Heart left ventricle (tissue), 16 donors: Measurements from ENCODE around the gene GRAMD1B. TPM values are rescaled to one million over a fixed set of nuclear protein-coding genes. Genes with fewer than 3 reads are reported as not detected.

Source experiments
- ATAC-seq, 4 donors: fragments of 200-7000 bp; cut with Tn5 transposase; one replicate each; pipeline ENCODE4 v1.9.1; 2020 to 2022; ENCODE audit warnings: moderate library complexity in 4 of 4, mild to moderate bottlenecking in 3 of 4, moderate number of reproducible peaks in 1 of 4
- DNase-seq, 5 donors: peaks; one replicate each; pipeline ENCODE4 v3.0.0-alpha.2; 2020
- H3K27ac ChIP-seq, 12 donors: fragments of 200-600 bp; sonication (generic) in 4 of 12; one replicate each; pipeline versions ENCODE4 v1.5.0 to v1.8.0; 2016 to 2022; ENCODE audit warnings: mild to moderate bottlenecking in 2 of 12
- H3K27me3 ChIP-seq, 9 donors: fragments of 200-600 bp; sonication (generic) in 2 of 9; one replicate each; pipeline versions ENCODE4 v1.5.1 to v1.8.0; 2016 to 2022; ENCODE audit warnings: mild to moderate bottlenecking in 3 of 9
- H3K36me3 ChIP-seq, 9 donors: fragments of 200-600 bp; sonication (generic) in 2 of 9; one replicate each; pipeline versions ENCODE4 v1.5.0 to v1.8.0; 2018 to 2022; ENCODE audit warnings: mild to moderate bottlenecking in 2 of 9
- H3K4me1 ChIP-seq, 12 donors: fragments of 200-600 bp; sonication (generic) in 4 of 12; one replicate each; pipeline versions ENCODE4 v1.5.0 to v1.8.0; 2016 to 2022; ENCODE audit warnings: mild to moderate bottlenecking in 3 of 12
- H3K4me3 ChIP-seq, 12 donors: fragments of 200-600 bp; sonication (generic) in 4 of 12; one replicate each; pipeline versions ENCODE4 v1.5.0 to v1.8.0; 2017 to 2022; ENCODE audit warnings: mild to moderate bottlenecking in 9 of 12, moderate library complexity in 4 of 12
- H3K9me3 ChIP-seq, 12 donors: fragments of 200-600 bp; sonication (generic) in 4 of 12; one replicate each; pipeline versions ENCODE4 v1.5.0 to v1.8.0; 2016 to 2022; ENCODE audit warnings: mild to moderate bottlenecking in 1 of 12
- CTCF ChIP-seq, 12 donors: fragments of 200-600 bp; sonication (generic) in 4 of 12; IDR thresholded peaks; one replicate each; pipeline versions ENCODE4 v1.5.0 to v1.8.0; 2018 to 2022; ENCODE audit warnings: antibody characterized with exemption in 12 of 12, mild to moderate bottlenecking in 5 of 12
- POLR2A ChIP-seq, 2 donors: fragments of 450-650 bp; IDR thresholded peaks; one replicate each; pipeline ENCODE4 v1.6.1; 2017; ENCODE audit warnings: antibody characterized with exemption in 2 of 2, mild to moderate bottlenecking in 2 of 2, moderate library complexity in 2 of 2
- WGBS, 4 donors: extraction: QIAGEN DNeasy Blood & Tissue Kit in 2 of 4; methylation state at CpG; one replicate each; pipeline versions ENCODE4 v1.1.5 to v1.1.7; 2013 to 2018; 5-methylcytosine and 5-hydroxymethylcytosine counted together
- intact Hi-C, 10 donors: fragments of 100-400 bp; cut with DNase I; formaldehyde crosslinking; loops; one replicate each; pipeline versions ENCODE4 v1.11.1 to v1.14.2; 2022
- polyA plus RNA-seq, 2 donors: library from polyadenylated mRNA; stranded (reverse); fragments of 200-250 nt; gene quantifications; one replicate each; pipeline ENCODE4 v1.2.3, GENCODE V29; 2013
- total RNA-seq, 9 donors: library from RNA; depleted of rRNA in 2 of 9; stranded (reverse); fragments of >200 nt in 2 of 9; fragmentation: NEBNext Ultra II Directional in 3 of 9; extraction: Animal tissue kit (Norgen Biotek cat#: 25700) in 3 of 9; gene quantifications; one replicate each; pipeline versions ENCODE4 v1.1.0 to v1.2.4, GENCODE V29; 2016 to 2023
- donor health status: ischemic (EF 13 %, LVEDD 7.1; RV severe dilation, severe dysfunction).
- donor health status: healthy with polysubstance abuse.
- donor health status: DM: no; HTN: yes; CAD: no.
- donor health status: DM: no; HTN: no; CAD: no.
- donor health status: ischemic (EF 25% LVEDD 6.9; RV normal size, moderate dysfunction).
- donor health status: ischemic (EF 25% LVEDD 5.7; RV mildly dilated, moderate dysfunction).
- donor health status: healthy.
- donor health status: DM: yes; HTN: yes; CAD: no.
- donor health status: ischemic (EF 35%, LVEDD 5.7; RV mildly dilated, moderate dysfunction).
- donor health status: nonischemic (EF 11% LVEDD 7.7; RV severe dilation, severe dysfunction).
- donor health status: DM: yes; HTN: yes; CAD: no.
- donor health status: PGD.
- donor health status: ischemic (EF 29% LVEDD 5.4; RV normal size, mild dysfunction).
- donor health status: nonischemic (EF 23%, LVEDD 6.1; RV moderate dilation, normal function).

The GRAMD1B gene
- total and polyA plus RNA-seq, 11 donors = 8.6 to 42.5 (median 23.0) TPM

GRCh38 chr11:123525511-123525918 is 95.4 kb downstream of the GRAMD1B start:
- ATAC-seq = peak; percentile 27 to 71 (median 41)
- WGBS, 4 donors = 30 to 51% (median 38%) methylated on average over 10 to 11 of the region's 11 CpGs
- H3K4me3 ChIP-seq = peak overlapping the region in 9 of 12 donors; percentile 22 to 49 (median 39)

GRCh38 chr11:123526027-123526805 is 96.1 kb downstream of the GRAMD1B start:
- DNase-seq (no peak), ATAC-seq (no peak)
- Histone ChIP-seq H3K4me3 (peak overlapping the region in 9 of 12 donors; percentile 22 to 49 (median 39)), H3K9me3 (peaks cover 0 to 3% (median 0%) of the 10 kb centered on the region in 12 donors), H3K27ac (peak overlapping the region in 6 of 12 donors; percentile 26 to 67 (median 52)), H3K4me1 (peaks cover 0 to 36% (median 5%) of the 10 kb centered on the region in 12 donors), H3K36me3 (no peaks in the 10 kb centered on the region), H3K27me3 (no peaks in the 10 kb centered on the region)
- 70 to 84% (median 82%) methylated on average over 22 of the region's 22 CpGs for WGBS, 4 donors
- intact Hi-C loops = no loop called here
- TF ChIP-seq CTCF (IDR thresholded peaks at IDR 0.05) (no peak), POLR2A (IDR thresholded peaks at IDR 0.05) (no peak)

More at GRCh38 chr11:123525511-123525918, 95.4 kb downstream of the GRAMD1B start:
- peak in 1 of 5 donors; percentile 35 for DNase-seq
- H3K36me3 ChIP-seq = no peaks in the 10 kb centered on the region
- H3K27me3 ChIP-seq = no peaks in the 10 kb centered on the region
- H3K4me1 ChIP-seq = peaks cover 0 to 36% (median 5%) of the 10 kb centered on the region in 12 donors
- peaks cover 0 to 10% (median 0%) of the 10 kb centered on the region in 12 donors for H3K9me3 ChIP-seq
- intact Hi-C loops = no loop called here
- peak overlapping the region in 7 of 12 donors; percentile 13 to 67 (median 45) for H3K27ac ChIP-seq
- TF ChIP-seq POLR2A (IDR thresholded peaks at IDR 0.05) (no peak), CTCF (IDR thresholded peaks at IDR 0.05) (no peak)

- Histone ChIP-seq H3K27me3 (no peaks in the 10 kb centered on the region), H3K4me1 (peaks cover 0 to 37% (median 5%) of the 10 kb centered on the region in 12 donors), H3K36me3 (no peaks in the 10 kb centered on the region), H3K9me3 (no peaks in the 10 kb centered on the region), H3K4me3 (no peak overlapping the region), H3K27ac (no peak overlapping the region)
- no peak for DNase-seq
- ATAC-seq = no peak
- intact Hi-C loops = no loop called here
- TF ChIP-seq CTCF (IDR thresholded peaks at IDR 0.05) (no peak), POLR2A (IDR thresholded peaks at IDR 0.05) (no peak)
- 77 to 94% (median 85%) methylated on average over 7 of the region's 7 CpGs for WGBS, 4 donors
Observed at GRCh38 chr11:123526918-123527317, 96.8 kb downstream of the GRAMD1B start.

DNA sequence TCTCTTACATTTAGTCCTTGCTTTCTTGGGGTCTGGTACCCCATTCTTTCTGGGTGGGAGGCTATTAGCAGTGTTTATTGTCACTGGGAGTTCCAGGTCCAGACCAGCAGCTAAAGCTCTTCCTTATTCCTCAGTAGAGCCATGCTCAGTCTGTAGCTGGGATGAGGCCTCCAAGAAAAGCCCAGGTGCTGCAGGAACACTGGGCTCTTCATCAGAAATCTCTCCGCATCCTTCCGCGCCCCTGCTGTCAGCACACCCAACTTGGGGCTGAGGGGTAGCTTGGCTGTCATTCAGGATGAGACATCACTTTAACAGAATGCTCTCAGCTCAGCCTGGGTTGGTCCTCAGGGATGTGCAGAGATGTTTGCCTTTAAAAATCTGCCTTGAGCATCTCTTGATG is 97.5 kb downstream of the GRAMD1B start:
- WGBS, 4 donors = 42 to 90% (median 65%) methylated on average over 3 of the region's 3 CpGs
- Histone ChIP-seq H3K4me1 (peaks cover 0 to 37% (median 6%) of the 10 kb centered on the region in 12 donors), H3K27ac (no peak overlapping the region), H3K4me3 (no peak overlapping the region), H3K27me3 (no peaks in the 10 kb centered on the region), H3K36me3 (no peaks in the 10 kb centered on the region), H3K9me3 (no peaks in the 10 kb centered on the region)
- intact Hi-C loops = no loop called here
- DNase-seq (no peak), ATAC-seq (no peak)
- TF ChIP-seq CTCF (IDR thresholded peaks at IDR 0.05) (no peak), POLR2A (IDR thresholded peaks at IDR 0.05) (no peak)
